Endometrial microvascular endothelial cells (primary cell): ENCODE measurements around the gene TNFRSF13B. TPM values are rescaled to one million over a fixed set of nuclear protein-coding genes. Genes with fewer than 3 reads are reported as not detected.
"Not testable (repeated sequence)": the region's sequence is repeated elsewhere in the genome, so short reads cannot be mapped to it uniquely, and the experiment has no call there.

Experiments
- in situ Hi-C: cut with HindIII; loops from 2 replicates; pipeline ENCODE4 v1.10.0; 2017; ENCODE audit warnings: low sequenced_read_pairs, low pct_unique_long_range_greater_than_20kb; ENCODE audit errors: inconsistent ontology term
- total RNA-seq: library from RNA; depleted of rRNA; stranded (reverse); fragments of >200 nt; gene quantifications from one replicate; pipeline ENCODE4 v1.2.3, GENCODE V29; 2015; ENCODE audit errors: inconsistent ontology term

The TNFRSF13B gene
- total RNA-seq, 1 donor from 2014 or later: not detected

DNA sequence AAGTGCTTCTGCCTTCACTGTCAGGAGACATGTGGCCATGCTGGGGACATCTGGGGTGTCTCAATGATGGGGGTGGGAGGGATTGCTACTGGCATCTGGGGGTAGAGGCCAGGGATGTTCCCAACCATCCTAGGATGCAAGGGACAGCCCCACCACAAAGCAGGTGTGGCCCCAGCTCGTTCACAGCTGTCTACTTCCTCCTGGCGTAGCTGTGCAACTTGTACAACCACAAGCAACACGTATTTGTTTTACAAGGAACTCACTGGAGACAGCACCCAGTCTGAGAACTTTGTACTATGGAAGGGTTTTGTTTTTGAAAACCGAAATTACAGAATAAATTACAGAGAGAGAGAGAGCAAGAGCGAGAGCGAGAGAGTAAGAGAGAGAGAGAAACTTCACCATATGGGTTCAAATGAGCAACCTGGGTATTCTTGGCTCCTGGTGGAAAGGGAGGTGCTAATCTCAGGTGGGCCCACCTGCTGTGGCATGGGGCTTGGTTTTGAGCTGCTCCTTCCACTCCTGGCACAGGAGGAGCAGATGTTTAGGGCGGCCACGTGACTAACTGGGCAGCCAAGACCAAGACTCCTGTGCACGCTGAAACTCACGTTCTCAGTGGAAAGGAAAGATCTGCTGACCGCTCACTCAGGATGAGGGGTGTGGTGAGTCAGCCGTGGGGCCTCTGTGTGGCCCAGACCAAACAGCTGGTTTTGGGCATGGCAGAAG lies 17.5 kb upstream of the TNFRSF13B start:
- in situ Hi-C loops: no loop called here

DNA sequence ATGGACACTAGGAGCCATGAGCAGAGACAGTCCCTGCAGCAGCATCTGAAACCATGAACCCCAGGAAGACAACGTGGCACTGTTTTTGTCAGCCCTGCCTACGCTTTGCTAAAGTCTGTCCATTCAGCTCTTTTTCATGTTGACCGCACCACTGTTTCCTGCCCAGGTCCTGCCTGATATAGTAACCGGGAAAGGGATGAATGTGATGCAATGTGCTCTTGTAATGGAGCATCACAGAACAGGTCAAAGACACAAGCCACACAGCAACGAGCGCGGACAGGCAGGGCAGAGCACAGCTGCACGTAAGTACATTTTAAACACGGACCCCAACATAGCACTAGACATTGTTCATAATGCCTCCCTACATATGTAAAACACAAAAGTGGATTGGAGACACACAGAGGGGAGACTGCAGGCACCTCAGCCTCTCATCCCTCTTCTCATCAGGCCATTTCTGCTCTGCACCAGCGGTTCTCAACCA lies 16.9 kb upstream of the TNFRSF13B start:
- in situ Hi-C loops: no loop called here

DNA sequence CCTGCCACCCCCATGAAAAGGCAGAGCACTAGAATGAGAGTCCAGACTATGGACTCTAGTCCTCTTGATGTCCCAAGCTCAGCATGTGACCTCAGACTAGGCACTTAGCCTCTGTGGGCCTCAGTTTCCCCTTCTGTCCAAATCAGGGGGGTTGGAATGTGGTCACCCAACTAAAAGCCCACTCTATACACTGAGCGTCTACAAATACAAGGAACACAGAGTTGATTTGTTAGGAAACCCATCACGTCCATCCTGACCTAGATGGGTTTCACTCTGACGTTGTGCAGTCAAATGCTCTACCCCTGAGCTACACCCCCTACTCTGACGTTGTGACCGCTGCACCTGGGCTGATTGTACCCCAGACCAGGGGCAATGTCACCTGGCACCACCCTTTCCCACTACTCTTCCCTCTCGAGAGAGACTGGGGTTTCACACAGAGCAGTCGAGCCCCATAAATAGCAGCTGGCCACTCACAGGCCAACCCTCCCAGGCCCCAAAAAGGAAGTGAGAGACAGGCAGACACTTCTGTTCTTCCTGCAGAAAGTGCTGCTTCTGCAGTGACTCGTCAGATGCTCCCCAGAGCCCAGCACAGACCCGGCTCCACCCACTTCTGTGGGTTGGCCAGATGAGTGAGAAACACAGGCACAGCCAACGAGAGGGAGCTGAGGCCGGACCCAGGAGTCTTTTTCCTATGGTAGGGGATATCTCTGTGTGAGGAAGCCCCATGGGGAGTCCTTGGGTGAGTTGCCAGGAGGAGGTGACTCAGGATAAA lies 16.1 kb upstream of the TNFRSF13B start:
- in situ Hi-C loops: no loop called here

DNA sequence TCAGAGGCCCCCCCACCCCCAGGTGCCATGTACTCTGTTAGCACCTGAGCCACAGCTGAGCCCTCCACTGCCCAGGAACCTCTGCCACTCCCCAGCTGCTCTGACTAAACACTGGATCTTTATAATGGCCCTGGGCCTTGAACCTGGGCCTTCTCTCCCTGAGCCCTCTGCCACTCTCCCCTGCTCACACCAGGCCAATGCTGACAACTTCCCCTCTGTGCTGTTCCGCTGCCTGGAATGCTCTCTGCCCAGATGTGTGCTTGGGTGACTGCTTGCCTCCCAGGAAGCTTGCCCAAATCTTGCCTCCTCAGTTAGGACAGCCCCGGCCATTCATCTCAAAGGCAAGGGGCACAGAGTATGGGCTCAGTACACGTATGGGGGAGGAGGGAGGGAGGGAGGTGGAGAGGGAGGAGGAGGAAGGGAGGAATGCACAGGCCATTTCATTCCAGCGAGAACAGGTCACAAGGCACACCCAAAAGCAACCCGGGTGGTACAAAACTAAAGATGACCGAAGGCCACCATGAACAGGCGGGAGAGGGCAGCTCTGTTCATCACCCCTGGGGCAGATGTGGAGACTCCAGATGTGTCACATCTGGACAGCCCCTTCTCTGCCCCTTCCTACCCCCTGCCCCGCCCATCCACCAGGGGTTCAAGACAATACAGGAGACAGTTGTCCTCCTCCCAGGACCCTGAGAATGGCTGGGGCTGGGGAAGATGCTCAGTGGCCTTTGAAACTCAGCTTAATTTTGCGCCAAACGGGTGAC lies 15.3 kb upstream of the TNFRSF13B start:
- in situ Hi-C loops: no loop called here

DNA sequence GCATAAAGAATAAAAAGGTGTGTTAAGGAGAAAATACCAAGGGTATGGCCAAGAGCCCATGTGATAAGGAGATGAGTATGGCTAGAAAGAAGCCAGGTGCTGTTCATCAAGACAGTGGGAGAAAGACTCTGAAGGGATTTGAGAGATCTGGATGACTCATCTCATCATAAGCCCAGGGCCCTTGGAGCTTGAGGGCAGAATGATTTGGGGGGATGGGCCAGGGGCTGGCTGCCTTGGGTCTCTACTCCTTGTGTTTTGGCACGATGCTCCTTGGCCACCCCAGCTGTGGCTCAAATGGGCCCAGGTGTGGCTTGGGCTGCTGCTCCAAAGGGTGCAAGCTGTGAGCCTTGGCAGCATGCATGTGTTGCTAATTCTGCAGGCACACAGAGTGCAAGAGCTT lies 14.5 kb upstream of the TNFRSF13B start:
- in situ Hi-C loops: no loop called here

DNA sequence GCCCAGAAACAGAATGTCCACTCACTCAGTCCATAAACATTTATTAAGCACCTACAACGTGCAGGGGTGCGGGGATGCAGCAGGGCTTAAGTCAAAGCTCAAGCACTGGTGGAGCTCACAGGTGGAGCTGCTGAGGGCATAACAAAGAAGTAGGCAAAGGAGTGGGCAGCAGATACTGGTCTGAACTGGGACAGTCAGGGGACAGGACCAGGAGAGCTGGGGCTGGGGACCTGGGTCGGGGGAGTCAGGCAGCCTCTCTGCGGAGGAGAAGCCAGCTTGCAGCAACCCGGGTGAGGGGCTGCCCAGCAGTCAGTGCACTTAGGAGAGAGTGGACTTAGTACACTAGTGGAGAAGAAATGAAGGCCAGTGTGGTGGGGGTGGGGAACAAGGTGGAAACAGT lies 10.0 kb upstream of the TNFRSF13B start:
- in situ Hi-C loops: no loop called here

DNA sequence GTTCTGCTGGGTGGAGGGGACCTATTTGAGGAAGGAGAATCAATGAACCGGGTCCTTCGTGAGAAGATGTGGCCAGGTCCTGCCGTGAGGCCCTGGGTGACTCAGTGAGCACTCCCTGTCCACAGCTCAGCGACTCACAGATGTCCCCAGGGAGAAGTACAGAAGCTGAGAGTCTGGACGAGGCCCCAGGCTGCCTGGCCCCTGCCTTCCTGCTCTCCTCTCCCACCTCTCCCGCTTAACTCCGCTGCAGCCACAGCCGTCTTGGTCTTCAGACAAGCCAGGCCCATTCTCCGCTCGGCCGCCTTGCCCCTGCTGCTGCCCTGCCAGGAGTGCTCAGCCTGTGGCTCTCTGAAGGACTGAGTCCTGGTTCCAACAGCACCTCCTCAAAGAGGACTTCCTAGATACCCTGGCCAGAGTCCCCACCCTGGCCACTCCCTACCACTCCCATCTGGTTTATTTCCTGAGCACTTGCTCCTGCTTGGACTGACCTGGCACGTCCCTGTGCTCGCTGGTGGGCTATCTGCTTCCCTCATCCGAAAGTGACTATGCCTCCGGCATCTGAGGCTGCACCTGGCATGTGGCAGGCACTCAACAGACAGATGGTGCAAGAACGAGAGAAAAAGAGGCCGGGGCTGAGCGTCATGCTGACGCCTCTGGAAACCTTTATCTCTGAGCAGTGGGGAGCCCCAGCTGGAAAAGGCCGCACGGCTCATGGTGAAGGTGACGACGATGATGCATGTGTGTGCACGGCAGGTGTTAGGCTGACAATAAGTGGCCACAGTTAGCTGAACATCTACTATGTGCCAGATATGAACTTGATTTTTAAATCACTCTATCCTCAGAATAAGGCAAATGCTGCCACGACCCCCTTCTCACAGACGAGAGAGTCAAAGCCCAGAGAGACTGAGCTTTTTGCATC lies 9.2 kb upstream of the TNFRSF13B start:
- in situ Hi-C loops: no loop called here

DNA sequence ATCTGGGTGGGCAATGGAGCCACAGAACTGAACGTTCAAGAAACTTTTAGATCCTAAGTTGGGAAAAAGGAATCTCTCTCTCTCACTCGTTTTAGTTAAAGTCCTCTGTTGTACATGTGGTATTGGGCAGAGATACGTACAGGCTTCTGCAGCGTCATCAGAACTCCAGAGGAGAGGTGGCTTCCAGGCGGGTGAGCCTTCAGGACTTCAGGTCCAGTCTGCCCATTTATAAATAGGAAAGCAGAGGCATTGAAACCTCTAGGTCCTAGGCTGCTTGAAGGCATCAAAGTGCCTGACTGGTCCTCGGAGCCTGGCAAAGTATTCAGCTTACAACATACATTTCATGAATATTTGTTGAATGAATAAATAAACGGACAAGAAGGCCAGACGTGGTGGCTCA lies 8.1 kb upstream of the TNFRSF13B start:
- in situ Hi-C loops: no loop called here

DNA sequence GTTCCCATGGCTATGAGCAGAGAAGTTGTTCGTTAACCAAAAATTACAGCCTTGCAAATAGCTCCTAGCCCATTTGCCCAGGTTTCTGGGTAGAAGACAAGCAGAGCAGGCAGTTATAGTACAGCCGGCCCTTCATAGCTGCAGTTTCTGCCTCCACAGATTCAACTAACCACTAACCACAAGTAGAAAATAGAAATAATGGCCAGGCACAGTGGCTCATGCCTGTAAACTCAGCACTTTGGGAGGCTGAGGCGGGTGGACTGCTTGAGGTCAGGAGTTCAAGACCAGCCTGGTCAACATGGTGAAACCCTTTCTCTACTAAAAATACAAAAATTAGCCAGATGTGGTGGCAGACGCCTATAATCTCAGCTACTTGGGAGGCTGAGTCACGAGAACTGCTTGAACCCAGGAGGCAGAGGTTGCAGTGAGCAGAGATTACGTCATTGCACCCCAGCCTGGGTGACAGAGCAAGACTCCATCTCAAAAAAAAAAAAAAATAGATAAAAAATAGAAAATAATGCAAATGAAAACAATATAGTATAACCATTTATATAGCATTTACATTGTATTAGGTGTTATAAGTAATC lies 7.4 kb upstream of the TNFRSF13B start:
- in situ Hi-C loops: not testable (repeated sequence)

DNA sequence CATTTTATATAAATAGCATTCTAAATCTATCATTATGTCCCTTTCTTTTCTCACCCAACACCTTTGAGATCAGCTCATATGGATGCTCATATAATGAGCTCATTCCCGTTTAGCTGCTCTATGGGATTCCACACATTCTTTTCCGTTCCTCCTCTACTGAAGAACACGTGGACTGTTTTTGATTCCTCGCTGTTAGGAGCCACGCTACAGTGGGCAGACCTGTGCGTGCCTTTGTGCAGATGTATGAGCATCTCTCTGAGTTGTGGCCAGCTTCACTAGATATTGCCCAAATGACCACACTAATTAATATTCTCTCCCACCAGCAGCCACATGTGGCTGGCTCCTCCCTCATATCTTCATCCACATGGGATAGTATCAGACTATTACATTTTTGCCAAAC lies 6.0 kb upstream of the TNFRSF13B start:
- in situ Hi-C loops: no loop called here

DNA sequence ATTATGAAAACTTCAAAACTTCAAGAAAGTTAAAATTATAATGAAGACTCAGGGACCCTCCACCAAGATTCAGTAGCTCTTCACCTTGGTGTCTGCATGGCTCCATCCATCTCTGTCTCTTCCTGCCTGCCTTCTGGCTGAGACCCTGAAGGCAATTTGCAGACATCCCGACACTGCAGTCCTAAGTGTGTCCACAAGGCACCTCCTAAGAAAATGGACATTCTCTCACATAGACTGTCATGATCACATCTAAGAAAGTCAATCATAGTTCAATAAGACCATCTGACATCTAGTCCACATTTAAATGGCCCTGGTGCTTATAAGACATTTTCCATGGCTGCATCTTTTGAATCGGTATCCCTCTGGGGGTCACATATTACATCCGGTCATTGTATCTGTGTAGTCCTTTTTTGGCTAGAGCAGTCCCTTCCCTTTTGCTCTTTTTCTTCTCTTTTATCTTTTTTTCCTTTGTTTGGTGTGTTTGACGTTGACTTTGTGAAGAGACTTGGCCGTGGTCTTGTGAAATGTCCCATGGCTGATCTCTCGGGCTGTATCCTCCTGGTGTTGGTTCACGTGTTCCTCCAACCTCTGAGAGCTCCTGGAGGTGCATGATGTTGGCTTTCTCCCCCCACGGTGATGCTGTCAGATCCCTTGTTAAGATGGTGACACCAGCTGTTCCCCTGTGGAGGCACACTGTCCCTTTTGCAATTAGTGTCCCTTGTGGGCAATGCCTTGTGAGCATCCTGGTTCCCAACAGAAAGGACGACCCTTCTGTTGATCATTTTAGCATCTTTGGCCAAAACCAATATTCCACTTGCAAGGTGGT lies 5.0 kb upstream of the TNFRSF13B start:
- in situ Hi-C loops: no loop called here

DNA sequence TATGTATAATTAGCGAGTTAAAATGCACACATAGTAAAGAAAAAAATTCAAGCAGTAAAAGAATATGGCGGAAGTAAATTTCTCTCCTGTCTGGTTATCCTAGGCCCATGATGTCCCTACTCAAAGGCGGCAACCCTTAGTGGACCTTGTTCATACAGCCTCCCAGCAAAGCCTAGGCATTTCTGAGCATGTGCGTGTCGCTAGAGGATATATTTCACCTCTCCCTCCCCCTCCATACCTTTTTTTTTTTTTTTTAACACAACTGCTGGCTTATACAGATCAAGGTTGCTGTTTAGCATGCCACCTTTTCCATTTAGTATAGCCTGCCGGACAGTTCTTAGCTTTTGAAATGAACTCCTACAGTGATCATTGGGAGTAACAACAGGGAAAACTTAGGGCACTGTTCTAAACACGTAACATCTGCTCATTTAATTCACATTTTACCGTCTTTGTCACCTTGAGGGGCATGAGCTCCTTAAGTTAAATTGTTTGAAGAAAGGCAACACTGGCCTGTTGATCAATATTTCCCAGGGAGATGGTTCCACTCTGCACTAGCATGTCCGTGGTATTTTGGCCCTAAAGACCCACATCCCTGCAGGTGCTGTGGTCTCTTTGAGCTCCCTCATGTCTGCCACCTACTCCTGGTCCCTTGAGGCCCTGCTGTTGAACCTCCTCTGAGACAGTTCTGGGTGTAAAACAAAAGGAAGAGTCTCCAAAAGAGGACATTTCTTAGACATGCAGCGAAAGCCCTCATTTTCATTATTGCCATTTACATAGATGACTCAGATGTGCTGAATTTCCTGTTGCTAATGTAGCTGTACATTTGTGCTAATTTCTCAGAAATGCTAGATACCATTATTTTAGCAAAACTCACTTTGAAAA lies 4.1 kb upstream of the TNFRSF13B start:
- in situ Hi-C loops: no loop called here

DNA sequence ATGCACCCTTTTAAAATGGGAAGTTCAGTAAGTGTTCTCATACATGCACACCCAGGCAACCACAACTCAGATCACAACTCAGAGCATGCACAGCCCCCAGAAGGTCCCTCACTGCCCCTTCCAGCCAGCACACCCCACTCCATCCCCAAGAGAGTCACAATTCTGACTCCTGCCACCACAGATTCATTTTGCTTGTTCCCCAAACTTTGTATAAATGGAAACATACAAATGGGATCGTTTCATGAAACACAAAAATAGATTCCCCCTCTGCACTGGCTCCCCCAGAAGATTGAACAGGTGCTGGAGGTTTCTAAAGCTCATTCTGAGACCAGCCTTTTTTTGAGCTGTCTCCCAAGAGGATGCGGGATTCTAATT lies 3.3 kb upstream of the TNFRSF13B start:
- in situ Hi-C loops: no loop called here

DNA sequence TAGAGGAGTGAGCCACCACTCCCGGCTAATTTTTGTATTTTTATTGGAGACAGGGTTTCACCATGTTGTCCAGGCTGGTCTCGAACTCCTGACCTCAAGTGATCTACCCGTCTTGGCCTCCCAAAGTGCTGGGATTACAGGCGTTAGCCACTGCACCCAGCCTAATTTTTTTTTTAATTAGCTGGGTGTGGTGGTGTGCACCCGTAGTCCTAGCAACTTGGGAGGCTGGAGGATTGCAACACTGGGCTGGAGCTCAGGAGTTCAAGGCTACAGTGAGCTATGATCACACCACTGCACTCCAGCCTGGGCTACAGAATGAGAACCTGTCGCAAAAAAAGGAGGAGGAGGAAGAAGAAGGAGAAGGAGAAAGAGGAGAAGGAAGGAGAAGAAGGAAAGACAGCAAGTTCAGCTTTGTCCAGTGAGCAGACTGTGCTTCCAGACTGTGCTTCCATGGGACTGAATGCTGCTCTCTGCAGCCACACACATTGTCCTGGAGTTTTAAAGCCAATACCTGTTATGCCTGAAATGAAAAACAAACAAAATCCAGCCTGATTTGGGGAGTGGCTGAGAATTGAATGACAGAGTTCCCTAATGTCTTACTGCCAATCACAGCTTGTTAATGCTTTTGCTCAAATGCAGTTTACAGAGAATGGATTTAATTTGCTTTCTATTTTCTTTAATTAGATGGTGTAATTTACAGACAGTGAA lies 2.8 kb upstream of the TNFRSF13B start:
- in situ Hi-C loops: no loop called here

DNA sequence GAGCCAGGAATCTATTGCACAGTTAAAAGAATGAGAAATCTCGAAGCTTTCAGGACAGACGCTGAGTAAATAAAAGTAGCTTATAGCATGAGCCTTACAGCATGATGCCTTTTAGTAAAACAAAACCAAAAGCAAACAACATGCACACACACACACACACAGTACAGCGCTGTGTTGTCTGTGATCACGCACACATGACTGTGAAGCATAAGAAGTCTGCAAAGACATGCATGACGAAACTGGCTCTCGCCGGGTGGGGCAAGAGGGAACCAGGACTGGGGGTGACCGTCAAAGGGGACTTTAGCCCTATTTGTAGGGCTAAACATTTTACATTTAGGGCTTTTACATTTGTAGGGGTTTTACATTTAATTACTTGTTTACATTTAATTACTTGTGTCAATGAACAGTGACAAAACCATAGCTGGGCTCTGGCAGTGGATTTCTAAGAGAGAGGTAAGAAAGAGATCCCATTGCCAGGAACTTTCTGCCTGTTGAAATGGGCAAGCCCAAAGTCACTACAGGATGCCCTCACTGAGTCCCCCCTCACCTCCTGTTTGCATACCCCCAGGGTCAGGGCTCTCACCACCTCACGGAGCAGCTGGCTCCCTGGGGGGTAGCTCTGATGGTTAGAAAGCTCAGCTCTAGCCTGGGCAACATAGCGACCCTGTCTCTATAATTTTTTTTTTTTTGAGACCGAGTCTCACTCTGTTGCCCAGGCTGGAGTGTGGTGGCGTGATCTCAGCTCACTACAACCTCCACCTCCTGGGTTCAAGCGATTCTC lies 2.0 kb upstream of the TNFRSF13B start:
- in situ Hi-C loops: no loop called here
